Endothelial cell of umbilical vein (primary cell): Measurements from ENCODE around the gene PGBD2. TPM values are rescaled to one million over a fixed set of nuclear protein-coding genes. Genes with fewer than 3 reads are reported as not detected.

Experiments
- Bru-seq: library from RNA; stranded (reverse); fragments of 400-500 nt; gene quantifications from one replicate; lab custom pipeline; 2021; lab: Mats Ljungman, UMichigan
- BruChase-seq, 2 experiments: library from RNA; stranded (reverse); fragments of 400-500 nt; gene quantifications; one replicate each; lab custom pipeline; 2021; lab: Mats Ljungman, UMichigan
- BruUV-seq: library from RNA; stranded (reverse); fragments of 400-500 nt; replicated peaks from 2 replicates; lab custom pipeline; 2021; lab: Mats Ljungman, UMichigan
- CTCF ChIA-PET: fragments of 300-600, 350-600 bp; sonication (Branson Sonifier 250); formaldehyde crosslinking; loops from one replicate; lab custom pipeline; 2021; ENCODE audit warnings: antibody characterized with exemption, inconsistent platforms; lab: Charles Lee
- POLR2A ChIA-PET: fragments of 300-600, 350-600 bp; sonication (Branson Sonifier 250); formaldehyde crosslinking; loops from one replicate; lab custom pipeline; 2021; ENCODE audit warnings: antibody characterized with exemption, inconsistent platforms; lab: Charles Lee
- DNase-seq: peaks from one replicate; pipeline ENCODE4 v3.0.0-alpha.2; 2011; ENCODE audit warnings: low read depth, low spot score
- FAIRE-seq: peaks from 2 replicates; lab custom pipeline; 2011; peaks lifted over from hg19 to GRCh38; lab: Jason Lieb, UNC
- H2AFZ ChIP-seq: 2 replicates; pipeline ENCODE4 v1.6.0; 2012; ENCODE audit warnings: low read depth, low read length, control low read depth, inconsistent platforms
- H3K27ac ChIP-seq: 2 replicates; pipeline ENCODE4 v1.5.1; 2011; ENCODE audit warnings: low read depth, mild to moderate bottlenecking, control low read depth, low read length, moderate library complexity; ENCODE audit not compliant: insufficient read depth
- H3K27me3 ChIP-seq, 2 experiments: 2 replicates each; pipeline versions ENCODE4 v1.6.0 to v1.6.1; 2011; ENCODE audit warnings: low read length in 2 of 2, mixed read lengths in 1 of 2; ENCODE audit not compliant: control insufficient read depth in 2 of 2, insufficient read depth in 2 of 2
- H3K36me3 ChIP-seq, 2 experiments: 2 replicates in 1 of 2; 3 replicates in 1 of 2; pipeline ENCODE4 v1.5.1; 2011; ENCODE audit warnings: low read length in 2 of 2, mild to moderate bottlenecking in 1 of 2, moderate library complexity in 1 of 2; ENCODE audit not compliant: control insufficient read depth in 2 of 2, insufficient read depth in 2 of 2; ENCODE audit errors: extremely low read depth in 1 of 2
- H3K4me1 ChIP-seq: 3 replicates; pipeline ENCODE4 v1.5.1; 2011; ENCODE audit warnings: mild to moderate bottlenecking, low read length; ENCODE audit not compliant: control insufficient read depth, insufficient read depth; ENCODE audit errors: extremely low read depth
- H3K4me2 ChIP-seq: 2 replicates; pipeline ENCODE4 v1.6.1; 2011; ENCODE audit warnings: low read length, control low read depth, mixed read lengths; ENCODE audit not compliant: insufficient read depth
- H3K4me3 ChIP-seq, 3 experiments: fragments of 200-600 bp in 1 of 3; sonication (generic), shearing (Covaris generic) in 1 of 3; replicated peaks in 1 of 3; 2 replicates each; pipeline ENCODE4 v1.5.1; 2011 to 2016; ENCODE audit warnings: control low read depth in 3 of 3, low read length in 3 of 3, mild to moderate bottlenecking in 2 of 3, inconsistent platforms in 1 of 3, low read depth in 1 of 3, moderate library complexity in 1 of 3; ENCODE audit not compliant: insufficient read depth in 1 of 3
- H3K79me2 ChIP-seq: 2 replicates; pipeline ENCODE4 v1.6.0; 2012; ENCODE audit warnings: low read length, inconsistent platforms; ENCODE audit not compliant: control insufficient read depth, insufficient read depth
- H3K9ac ChIP-seq: replicated peaks from 2 replicates; pipeline ENCODE3; 2011; ENCODE audit warnings: low read length, control low read depth; ENCODE audit not compliant: insufficient read depth; ENCODE audit errors: extremely low read depth
- H3K9me1 ChIP-seq: replicated peaks from 3 replicates; pipeline ENCODE4 v1.6.0; 2011; ENCODE audit warnings: mild to moderate bottlenecking, low read length; ENCODE audit not compliant: control insufficient read depth, insufficient read depth; ENCODE audit errors: extremely low read depth
- H3K9me3 ChIP-seq: replicated peaks from 2 replicates; pipeline ENCODE4 v1.5.1; 2012; ENCODE audit warnings: low read length, inconsistent platforms; ENCODE audit not compliant: control insufficient read depth, insufficient read depth
- H4K20me1 ChIP-seq: replicated peaks from 2 replicates; pipeline ENCODE3; 2011; ENCODE audit warnings: mild to moderate bottlenecking, low read length; ENCODE audit not compliant: control insufficient read depth, insufficient read depth; ENCODE audit errors: extremely low read depth
- FOS ChIP-seq: IDR thresholded peaks from 2 replicates; pipeline ENCODE4 v1.6.1; 2011; ENCODE audit warnings: mild to moderate bottlenecking, low read length, moderate library complexity, borderline replicate concordance; ENCODE audit not compliant: insufficient read depth
- GATA2 ChIP-seq: IDR thresholded peaks from 2 replicates; pipeline ENCODE4 v1.7.0; 2011; ENCODE audit warnings: low read depth, mild to moderate bottlenecking, moderate library complexity, mixed read lengths, low read length; ENCODE audit not compliant: insufficient read length, insufficient read depth
- MYC ChIP-seq: IDR thresholded peaks from one replicate; pipeline ENCODE4 v1.6.1; 2011; ENCODE audit warnings: mild to moderate bottlenecking, low read depth, low read length
- POLR2A ChIP-seq: IDR thresholded peaks from 2 replicates; pipeline ENCODE4 v1.6.1; 2012; ENCODE audit warnings: low read depth, mild to moderate bottlenecking, control low read depth, low read length
- POLR2AphosphoS5 ChIP-seq: IDR thresholded peaks from 2 replicates; pipeline ENCODE4 v1.6.1; 2012; ENCODE audit warnings: low read depth, mild to moderate bottlenecking, control low read depth, low read length, moderate library complexity; ENCODE audit not compliant: insufficient read depth
- dilution Hi-C: fragments of 300-500 bp; cut with MboI; formaldehyde crosslinking; loops from one replicate; pipeline ENCODE4 v1.15.0; 2019; ENCODE audit warnings: low sequenced_read_pairs; ENCODE audit not compliant: extremely low pct_ligation_motif_present
- intact Hi-C: fragments of 100-400 bp; cut with micrococcal nuclease; formaldehyde crosslinking; loops from one replicate; pipeline ENCODE4 v1.10.0; 2022
- long read RNA-seq: library from polyadenylated mRNA; stranded (forward); transcript quantifications from one replicate; pipeline ENCODE4 v2.0.0, GENCODE V29; 2021
- polyA minus RNA-seq, 3 experiments: library from RNA; depleted of rRNA, polyadenylated mRNA; stranded (reverse); fragments of >200 nt; gene quantifications; 1 replicate in 1 of 3; 2 replicates in 2 of 3; pipeline ENCODE4 v1.2.3, GENCODE V29; 2011
- polyA plus RNA-seq, 4 experiments: library from polyadenylated mRNA; depleted of rRNA in 3 of 4; stranded (reverse) in 3 of 4; unstranded in 1 of 4; fragments of >200 nt; gene quantifications; 2 replicates each; pipeline versions ENCODE4 v1.2.1 to v1.2.3, GENCODE V29; 2011 to 2012; ENCODE audit warnings: missing spikeins in 1 of 4
- total RNA-seq: library from RNA; stranded (reverse); gene quantifications from 2 replicates; pipeline ENCODE4 v1.2.3, GENCODE V29; 2021
- TF ChIP-seq, protein P1 (sequence below), 2 donors: IDR thresholded peaks; 1 replicate in 1 of 2; 2 replicates in 1 of 2; pipeline ENCODE4 v1.5.1; 2011; ENCODE audit warnings: low read length in 2 of 2, mild to moderate bottlenecking in 2 of 2, moderate library complexity in 2 of 2, control low read depth in 1 of 2, inconsistent platforms in 1 of 2, low read depth in 1 of 2; ENCODE audit not compliant: insufficient read depth in 1 of 2; ENCODE audit errors: extremely low read depth in 1 of 2
- TF ChIP-seq, protein P2 (sequence below): IDR thresholded peaks from 2 replicates; pipeline ENCODE4 v1.6.1; 2011; ENCODE audit not compliant: insufficient read depth, insufficient read length

PGBD2 gene, protein sequence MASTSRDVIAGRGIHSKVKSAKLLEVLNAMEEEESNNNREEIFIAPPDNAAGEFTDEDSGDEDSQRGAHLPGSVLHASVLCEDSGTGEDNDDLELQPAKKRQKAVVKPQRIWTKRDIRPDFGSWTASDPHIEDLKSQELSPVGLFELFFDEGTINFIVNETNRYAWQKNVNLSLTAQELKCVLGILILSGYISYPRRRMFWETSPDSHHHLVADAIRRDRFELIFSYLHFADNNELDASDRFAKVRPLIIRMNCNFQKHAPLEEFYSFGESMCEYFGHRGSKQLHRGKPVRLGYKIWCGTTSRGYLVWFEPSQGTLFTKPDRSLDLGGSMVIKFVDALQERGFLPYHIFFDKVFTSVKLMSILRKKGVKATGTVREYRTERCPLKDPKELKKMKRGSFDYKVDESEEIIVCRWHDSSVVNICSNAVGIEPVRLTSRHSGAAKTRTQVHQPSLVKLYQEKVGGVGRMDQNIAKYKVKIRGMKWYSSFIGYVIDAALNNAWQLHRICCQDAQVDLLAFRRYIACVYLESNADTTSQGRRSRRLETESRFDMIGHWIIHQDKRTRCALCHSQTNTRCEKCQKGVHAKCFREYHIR
- total RNA-seq (5.2 and 5.9 TPM in 2 replicates), polyA plus RNA-seq (5.4 and 6.1 TPM in 2 replicates), polyA minus RNA-seq (9.1 and 13.1 TPM in 2 replicates), Bru-seq, nascent RNA (percentile 56 among the genes with signal in this experiment), BruChase-seq, experiment 1, labeled RNA remaining after a 6-hour chase (percentile 52 among the genes with signal in this experiment), BruChase-seq, experiment 2, labeled RNA remaining after a 2-hour chase (percentile 55 among the genes with signal in this experiment)
- polyA plus RNA-seq (2011; cell fraction: cytosol; rRNA removed) = 4.9 and 5.2 TPM in 2 replicates
- 19.3 and 22.0 TPM in 2 replicates for polyA plus RNA-seq (2011; cell fraction: nucleus; rRNA removed)
- polyA plus RNA-seq (2012) = 3.5 and 5.4 TPM in 2 replicates
- polyA minus RNA-seq (2011; cell fraction: cytosol; rRNA and poly(A)+ RNA removed) = 4.6 TPM
- 4.4 and 5.6 TPM in 2 replicates for polyA minus RNA-seq (2011; cell fraction: nucleus; rRNA and poly(A)+ RNA removed)
- long read RNA-seq, transcript PGBD2-201 (3 exons, 2,136 nt) = major isoform, 17 of 22 reads
- long read RNA-seq, partial matches to known transcripts = 0 of 22 reads
- long read RNA-seq, other reads (novel, unspliced or antisense) = 5 of 22 reads

DNA sequence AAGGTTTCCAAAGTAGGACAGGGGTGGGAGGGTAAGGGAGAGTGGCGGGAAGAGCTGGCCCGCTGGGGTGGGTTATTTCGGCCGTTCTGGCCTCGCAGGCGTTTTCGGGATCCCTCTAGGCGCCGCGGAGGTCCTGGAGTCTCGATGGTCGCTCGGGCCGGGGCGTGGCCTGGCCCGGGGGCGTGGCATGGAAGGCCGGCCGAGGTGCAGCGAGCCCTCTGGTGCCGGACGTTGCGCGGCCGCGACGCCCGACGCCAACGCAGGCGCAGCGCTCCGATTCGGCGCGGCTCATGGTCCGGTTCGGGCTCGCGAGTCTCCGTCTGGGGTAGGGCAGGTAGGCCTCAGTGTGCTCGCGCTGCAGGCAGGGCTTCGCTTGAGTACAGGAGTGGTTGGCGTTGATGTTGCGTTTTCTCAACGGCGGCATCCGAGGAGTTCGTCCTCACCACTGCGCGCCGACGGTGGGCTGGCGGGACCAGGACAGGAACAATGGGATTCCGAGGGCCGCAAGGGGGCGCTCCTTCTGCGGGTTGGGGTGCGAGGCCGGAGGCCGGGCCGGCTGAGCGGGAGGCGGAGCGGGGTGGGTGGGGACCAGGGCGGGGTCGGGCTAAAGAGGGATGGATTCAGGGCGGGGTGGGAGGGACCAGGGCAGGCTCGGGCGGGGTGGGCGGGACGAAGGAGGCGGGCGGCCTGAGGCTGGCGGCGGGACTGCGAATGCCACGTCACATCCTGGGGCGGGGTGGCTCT, at the start of gene PGBD2:
Gene PGBD2, plus strand, starts transcription at position 227 of the 744 bp plus-strand sequence. CDS start 7,628 bp downstream, outside the sequence.
- TF ChIP-seq POLR2A (peak; percentile 84), GATA2 (no peak), FOS (no peak), POLR2AphosphoS5 (peak; percentile 87), MYC (no peak)
- TF ChIP-seq, protein P1, sequence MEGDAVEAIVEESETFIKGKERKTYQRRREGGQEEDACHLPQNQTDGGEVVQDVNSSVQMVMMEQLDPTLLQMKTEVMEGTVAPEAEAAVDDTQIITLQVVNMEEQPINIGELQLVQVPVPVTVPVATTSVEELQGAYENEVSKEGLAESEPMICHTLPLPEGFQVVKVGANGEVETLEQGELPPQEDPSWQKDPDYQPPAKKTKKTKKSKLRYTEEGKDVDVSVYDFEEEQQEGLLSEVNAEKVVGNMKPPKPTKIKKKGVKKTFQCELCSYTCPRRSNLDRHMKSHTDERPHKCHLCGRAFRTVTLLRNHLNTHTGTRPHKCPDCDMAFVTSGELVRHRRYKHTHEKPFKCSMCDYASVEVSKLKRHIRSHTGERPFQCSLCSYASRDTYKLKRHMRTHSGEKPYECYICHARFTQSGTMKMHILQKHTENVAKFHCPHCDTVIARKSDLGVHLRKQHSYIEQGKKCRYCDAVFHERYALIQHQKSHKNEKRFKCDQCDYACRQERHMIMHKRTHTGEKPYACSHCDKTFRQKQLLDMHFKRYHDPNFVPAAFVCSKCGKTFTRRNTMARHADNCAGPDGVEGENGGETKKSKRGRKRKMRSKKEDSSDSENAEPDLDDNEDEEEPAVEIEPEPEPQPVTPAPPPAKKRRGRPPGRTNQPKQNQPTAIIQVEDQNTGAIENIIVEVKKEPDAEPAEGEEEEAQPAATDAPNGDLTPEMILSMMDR (IDR thresholded peaks at IDR 0.05; ENCODE audit: extremely low read depth in 1 of 2, insufficient read depth in 1 of 2, low read depth in 1 of 2, low read length in 2 of 2) = peak; percentile 56 to 86
- TF ChIP-seq, protein P2, sequence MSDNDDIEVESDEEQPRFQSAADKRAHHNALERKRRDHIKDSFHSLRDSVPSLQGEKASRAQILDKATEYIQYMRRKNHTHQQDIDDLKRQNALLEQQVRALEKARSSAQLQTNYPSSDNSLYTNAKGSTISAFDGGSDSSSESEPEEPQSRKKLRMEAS = peak; percentile 8
- H3K4me2 ChIP-seq = peak within 1 kb of the TSS; percentile 89
- no peaks in the 10 kb centered on the region for H4K20me1 ChIP-seq
- H3K4me1 ChIP-seq = peaks cover 9% of the 10 kb centered on the region
- dilution Hi-C loops = no loop called here
- peak within 1 kb of the TSS; percentile 98 for H2AFZ ChIP-seq
- no peaks in the 10 kb centered on the region for H3K79me2 ChIP-seq
- DNase-seq (peak; percentile 93), FAIRE-seq (peak; percentile 97)
- H3K9me3 ChIP-seq = no peaks in the 10 kb centered on the region
- H3K36me3 ChIP-seq = no peaks in the 10 kb centered on the region
- intact Hi-C loops = loop anchor here (1.0 kb wide), 6 partner anchors 18 to 80 kb away; partner anchors contain the start of genes ZNF672 and ZNF692
- H3K4me3 ChIP-seq = peak within 1 kb of the TSS; percentile 52 to 74 (median 69)
- H3K27me3 ChIP-seq = no peaks in the 10 kb centered on the region
- no TSS peak for BruUV-seq
- no peaks in the 10 kb centered on the region for H3K9me1 ChIP-seq
- H3K9ac ChIP-seq = peak within 1 kb of the TSS; percentile 87
- POLR2A ChIA-PET = interaction anchor here (0.7 kb wide), 1 partner anchor 33 kb away, joined by 3 read pairs; no protein-coding TSS in a partner anchor
- CTCF ChIA-PET = interaction anchor here (1.0 kb wide), 1 partner anchor 65 kb away, joined by 3 read pairs; no protein-coding TSS in a partner anchor
- H3K27ac ChIP-seq = peak within 1 kb of the TSS; percentile 76
